ENCODE results near the gene SLK.

DNA sequence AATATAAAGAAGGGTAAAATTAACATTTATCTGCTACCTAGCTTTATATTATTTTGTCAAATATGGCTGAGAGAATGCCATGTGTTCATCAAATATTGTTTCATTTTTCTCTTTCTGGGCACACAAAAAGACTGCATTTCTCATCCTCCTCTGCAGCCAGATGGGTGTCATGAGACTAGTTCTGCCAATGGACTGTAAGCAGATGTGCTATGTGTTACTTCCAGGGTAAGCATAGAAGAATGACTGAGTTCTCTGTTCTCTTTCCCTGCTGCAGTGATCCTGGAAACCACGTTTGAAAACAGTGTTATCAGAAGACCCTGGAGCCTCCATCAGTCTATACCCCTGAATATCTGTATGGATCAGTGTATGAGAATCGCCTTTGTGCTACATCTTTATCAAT, 24.1 kb upstream of the SLK start:
- TF ChIP-seq, protein P1, sequence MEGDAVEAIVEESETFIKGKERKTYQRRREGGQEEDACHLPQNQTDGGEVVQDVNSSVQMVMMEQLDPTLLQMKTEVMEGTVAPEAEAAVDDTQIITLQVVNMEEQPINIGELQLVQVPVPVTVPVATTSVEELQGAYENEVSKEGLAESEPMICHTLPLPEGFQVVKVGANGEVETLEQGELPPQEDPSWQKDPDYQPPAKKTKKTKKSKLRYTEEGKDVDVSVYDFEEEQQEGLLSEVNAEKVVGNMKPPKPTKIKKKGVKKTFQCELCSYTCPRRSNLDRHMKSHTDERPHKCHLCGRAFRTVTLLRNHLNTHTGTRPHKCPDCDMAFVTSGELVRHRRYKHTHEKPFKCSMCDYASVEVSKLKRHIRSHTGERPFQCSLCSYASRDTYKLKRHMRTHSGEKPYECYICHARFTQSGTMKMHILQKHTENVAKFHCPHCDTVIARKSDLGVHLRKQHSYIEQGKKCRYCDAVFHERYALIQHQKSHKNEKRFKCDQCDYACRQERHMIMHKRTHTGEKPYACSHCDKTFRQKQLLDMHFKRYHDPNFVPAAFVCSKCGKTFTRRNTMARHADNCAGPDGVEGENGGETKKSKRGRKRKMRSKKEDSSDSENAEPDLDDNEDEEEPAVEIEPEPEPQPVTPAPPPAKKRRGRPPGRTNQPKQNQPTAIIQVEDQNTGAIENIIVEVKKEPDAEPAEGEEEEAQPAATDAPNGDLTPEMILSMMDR (IDR thresholded peaks at IDR 0.05): no peak
- TF ChIP-seq POLR2A (IDR thresholded peaks at IDR 0.05) (no peak), EP300 (IDR thresholded peaks at IDR 0.05) (no peak)

Measured in tibial nerve (tissue), 4 donors.